HG03045 (cell line): ENCODE measurements around the gene PTPRD.

ENCODE experiments used
- ATAC-seq: cut with Tn5 transposase; IDR thresholded peaks from one replicate; pipeline ENCODE4 v1.9.1; 2021; ENCODE audit warnings: mild to moderate bottlenecking, moderate library complexity; ENCODE audit not compliant: unreplicated experiment

PTPRD gene

GRCh38 chr9:8348756-8349155 lies 2264.0 kb downstream of the PTPRD start:
- no peak for ATAC-seq

- no peak for ATAC-seq
These were observed 2266.5 kb downstream of the PTPRD start for GRCh38 chr9:8346296-8346695.

GRCh38 chr9:8338767-8339510 lies 2273.9 kb downstream of the PTPRD start:
- no peak for ATAC-seq

GRCh38 chr9:8337834-8338766 lies 2274.7 kb downstream of the PTPRD start:
- no peak for ATAC-seq

- ATAC-seq: no peak
These were observed 2279.9 kb downstream of the PTPRD start for GRCh38 chr9:8332871-8333270.

- no peak for ATAC-seq
These were observed 2280.5 kb downstream of the PTPRD start for GRCh38 chr9:8332331-8332650.

GRCh38 chr9:8331507-8332330 lies 2281.1 kb downstream of the PTPRD start:
- ATAC-seq: no peak

GRCh38 chr9:8329561-8330283 lies 2283.1 kb downstream of the PTPRD start:
- ATAC-seq: no peak

- ATAC-seq: no peak
These were observed 2297.6 kb downstream of the PTPRD start for GRCh38 chr9:8315211-8315610.

GRCh38 chr9:8309258-8309657 lies 2303.5 kb downstream of the PTPRD start:
- ATAC-seq: no peak

- no peak for ATAC-seq
These were observed 2308.1 kb downstream of the PTPRD start for GRCh38 chr9:8304720-8305119.

- ATAC-seq: no peak
These were observed 2311.5 kb downstream of the PTPRD start for GRCh38 chr9:8301296-8301695.

- ATAC-seq: no peak
These were observed 2315.8 kb downstream of the PTPRD start for GRCh38 chr9:8297047-8297446.

- no peak for ATAC-seq
These were observed 2320.1 kb downstream of the PTPRD start for GRCh38 chr9:8292657-8293056.

- no peak for ATAC-seq
These were observed 2323.1 kb downstream of the PTPRD start for GRCh38 chr9:8289681-8290080.

- ATAC-seq: no peak
These were observed 2324.8 kb downstream of the PTPRD start for GRCh38 chr9:8287970-8288369.

GRCh38 chr9:8287501-8287900 lies 2325.3 kb downstream of the PTPRD start:
- ATAC-seq: no peak

- ATAC-seq: no peak
These were observed 2327.9 kb downstream of the PTPRD start for GRCh38 chr9:8284884-8285283.

GRCh38 chr9:8282535-8282934 lies 2330.3 kb downstream of the PTPRD start:
- ATAC-seq: no peak

- ATAC-seq: no peak
These were observed 2332.0 kb downstream of the PTPRD start for GRCh38 chr9:8280811-8281210.

GRCh38 chr9:8278048-8278447 lies 2334.8 kb downstream of the PTPRD start:
- ATAC-seq: no peak
